ENCODE measurements around the gene PLAAT4. TPM values are rescaled to one million over a fixed set of nuclear protein-coding genes. Genes with fewer than 3 reads are reported as not detected.

The PLAAT4 gene
- total and polyA plus RNA-seq, 8 donors = 4.0 to 262 (median 88.0) TPM

DNA sequence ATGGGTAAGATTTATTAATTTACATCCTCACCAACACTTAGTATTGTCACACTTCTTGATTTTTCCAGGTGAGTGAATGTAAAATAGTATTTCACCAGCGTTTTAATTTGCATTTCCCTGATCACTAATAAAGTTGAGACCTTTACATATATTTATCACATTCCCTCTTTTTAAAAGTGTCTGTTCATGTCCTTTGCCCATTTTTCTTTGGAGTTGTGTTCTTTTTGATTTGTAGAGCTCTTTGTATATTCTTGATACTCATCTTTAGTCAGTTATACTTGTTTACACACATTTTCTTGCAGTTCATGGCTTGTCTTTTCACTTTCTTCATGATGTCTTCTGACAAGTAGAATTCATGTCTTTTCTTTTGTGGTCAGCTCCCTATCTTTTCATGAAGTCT is 43.5 kb upstream of the PLAAT4 start:
- no peak for DNase-seq
- WGBS, 5 donors = 93 to 98% (median 94%) methylated on average over 1 of the region's 1 CpG
- H3K4me1 ChIP-seq = peaks cover 22 to 55% (median 42%) of the 10 kb centered on the region in 4 donors
- no peaks in the 10 kb centered on the region for H3K9me3 ChIP-seq
- no peak overlapping the region for H3K27ac ChIP-seq
- H3K4me3 ChIP-seq = no peak overlapping the region
- H3K36me3 ChIP-seq = no peaks in the 10 kb centered on the region
- TF ChIP-seq POLR2AphosphoS5 (IDR thresholded peaks at IDR 0.05) (no peak), EP300 (IDR thresholded peaks at IDR 0.05) (no peak), POLR2A (IDR thresholded peaks at IDR 0.05) (no peak)
- TF ChIP-seq, protein P1, sequence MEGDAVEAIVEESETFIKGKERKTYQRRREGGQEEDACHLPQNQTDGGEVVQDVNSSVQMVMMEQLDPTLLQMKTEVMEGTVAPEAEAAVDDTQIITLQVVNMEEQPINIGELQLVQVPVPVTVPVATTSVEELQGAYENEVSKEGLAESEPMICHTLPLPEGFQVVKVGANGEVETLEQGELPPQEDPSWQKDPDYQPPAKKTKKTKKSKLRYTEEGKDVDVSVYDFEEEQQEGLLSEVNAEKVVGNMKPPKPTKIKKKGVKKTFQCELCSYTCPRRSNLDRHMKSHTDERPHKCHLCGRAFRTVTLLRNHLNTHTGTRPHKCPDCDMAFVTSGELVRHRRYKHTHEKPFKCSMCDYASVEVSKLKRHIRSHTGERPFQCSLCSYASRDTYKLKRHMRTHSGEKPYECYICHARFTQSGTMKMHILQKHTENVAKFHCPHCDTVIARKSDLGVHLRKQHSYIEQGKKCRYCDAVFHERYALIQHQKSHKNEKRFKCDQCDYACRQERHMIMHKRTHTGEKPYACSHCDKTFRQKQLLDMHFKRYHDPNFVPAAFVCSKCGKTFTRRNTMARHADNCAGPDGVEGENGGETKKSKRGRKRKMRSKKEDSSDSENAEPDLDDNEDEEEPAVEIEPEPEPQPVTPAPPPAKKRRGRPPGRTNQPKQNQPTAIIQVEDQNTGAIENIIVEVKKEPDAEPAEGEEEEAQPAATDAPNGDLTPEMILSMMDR (IDR thresholded peaks at IDR 0.05) = no peak
- intact Hi-C loops (cut with DNase I; ENCODE audit: low total_unique reads) = no loop called here
- H3K27me3 ChIP-seq = no peaks in the 10 kb centered on the region

DNA sequence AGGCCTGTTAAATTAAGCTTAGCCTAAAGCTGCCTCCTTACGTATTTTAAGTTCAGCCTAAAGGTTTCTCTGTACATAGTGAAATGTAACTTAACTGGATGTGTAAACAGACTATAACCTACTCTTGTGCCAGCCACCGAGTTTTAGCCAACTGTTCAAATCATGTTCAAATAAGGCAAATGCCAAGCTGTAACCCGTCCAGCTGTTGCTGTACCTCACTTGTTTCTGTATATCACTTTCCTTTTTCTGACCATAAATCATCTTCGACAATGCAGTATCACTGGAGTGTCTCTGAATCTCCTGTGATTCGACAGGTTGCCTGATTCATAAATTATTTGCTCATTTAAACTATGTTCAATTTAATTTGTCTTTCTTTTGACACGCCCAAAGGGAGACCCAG is 41.6 kb upstream of the PLAAT4 start:
- DNase-seq = peak in 1 of 2 donors; percentile 81
- intact Hi-C loops (cut with DNase I; ENCODE audit: low total_unique reads) = no loop called here
- Histone ChIP-seq H3K27me3 (no peaks in the 10 kb centered on the region), H3K27ac (peak overlapping the region in 4 of 5 donors; percentile 29 to 69 (median 66)), H3K36me3 (no peaks in the 10 kb centered on the region), H3K4me1 (peaks cover 22 to 40% (median 32%) of the 10 kb centered on the region in 4 donors), H3K9me3 (peaks cover 0 to 17% (median 4%) of the 10 kb centered on the region in 4 donors), H3K4me3 (no peak overlapping the region)
- no peak for TF ChIP-seq EP300 (IDR thresholded peaks at IDR 0.05)
- TF ChIP-seq POLR2AphosphoS5 (IDR thresholded peaks at IDR 0.05) = no peak
- no peak for TF ChIP-seq POLR2A (IDR thresholded peaks at IDR 0.05)
- TF ChIP-seq, protein P1 (IDR thresholded peaks at IDR 0.05) = no peak
- 35 to 61% (median 47%) methylated on average over 6 of the region's 6 CpGs for WGBS, 5 donors

DNA sequence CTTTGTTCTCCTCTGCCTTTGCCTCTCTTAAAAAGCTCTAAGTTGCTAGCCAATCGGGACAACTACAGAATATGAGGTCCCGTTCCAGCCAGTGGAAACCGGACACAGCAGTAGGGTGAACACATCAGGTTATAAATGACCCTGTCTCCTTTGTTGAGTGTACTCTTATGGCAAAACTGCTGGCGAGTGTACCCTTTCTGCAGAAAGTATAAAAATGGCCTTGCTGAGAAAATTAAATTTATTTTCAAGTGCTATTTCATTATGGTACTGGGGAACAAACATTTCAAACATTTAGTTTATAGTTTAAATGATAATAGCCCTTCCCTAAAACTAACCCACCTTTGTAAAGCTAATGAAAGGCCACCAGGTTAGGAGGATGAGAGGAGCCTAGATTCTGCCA is 36.7 kb upstream of the PLAAT4 start:
- Histone ChIP-seq H3K27ac (no peak overlapping the region), H3K36me3 (no peaks in the 10 kb centered on the region), H3K4me3 (no peak overlapping the region), H3K27me3 (no peaks in the 10 kb centered on the region), H3K9me3 (peaks cover 0 to 27% (median 13%) of the 10 kb centered on the region in 4 donors), H3K4me1 (peaks cover 2 to 34% (median 23%) of the 10 kb centered on the region in 4 donors)
- intact Hi-C loops (cut with DNase I; ENCODE audit: low total_unique reads) = no loop called here
- no peak for DNase-seq
- TF ChIP-seq EP300 (IDR thresholded peaks at IDR 0.05) = no peak
- no peak for TF ChIP-seq POLR2A (IDR thresholded peaks at IDR 0.05)
- TF ChIP-seq POLR2AphosphoS5 (IDR thresholded peaks at IDR 0.05) = no peak
- TF ChIP-seq, protein P1 (IDR thresholded peaks at IDR 0.05) = no peak
- 85 to 96% (median 93%) methylated on average over 4 of the region's 4 CpGs for WGBS, 5 donors

DNA sequence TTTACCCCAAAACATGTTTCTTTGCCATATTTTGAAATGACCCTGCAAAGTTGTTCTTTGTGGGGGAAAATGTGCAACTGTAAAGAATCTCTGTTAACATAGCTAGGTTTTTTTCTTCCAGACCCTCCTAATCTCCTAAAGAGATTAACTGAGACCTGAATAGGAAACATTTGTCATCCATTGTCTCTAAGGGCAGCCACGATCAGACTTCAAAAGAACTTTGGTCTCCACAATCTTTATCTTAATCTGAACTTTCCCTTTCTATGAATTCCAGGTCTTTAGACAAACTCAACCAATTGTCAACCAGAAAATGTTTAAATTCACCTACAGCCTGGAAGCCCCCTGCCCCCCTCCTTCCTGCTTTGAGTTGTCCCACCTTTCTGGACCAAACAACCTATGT is 35.4 kb upstream of the PLAAT4 start:
- no peak for DNase-seq
- H3K36me3 ChIP-seq = no peaks in the 10 kb centered on the region
- H3K4me1 ChIP-seq = peaks cover 13 to 40% (median 31%) of the 10 kb centered on the region in 4 donors
- peaks cover 0 to 27% (median 13%) of the 10 kb centered on the region in 4 donors for H3K9me3 ChIP-seq
- H3K4me3 ChIP-seq = no peak overlapping the region
- intact Hi-C loops (cut with DNase I; ENCODE audit: low total_unique reads) = no loop called here
- no peaks in the 10 kb centered on the region for H3K27me3 ChIP-seq
- TF ChIP-seq POLR2AphosphoS5 (IDR thresholded peaks at IDR 0.05) (no peak), POLR2A (IDR thresholded peaks at IDR 0.05) (no peak), EP300 (IDR thresholded peaks at IDR 0.05) (no peak)
- TF ChIP-seq, protein P1 (IDR thresholded peaks at IDR 0.05) = no peak
- WGBS, 5 donors = 33 to 59% (median 41%) methylated on average over 1 of the region's 1 CpG
- H3K27ac ChIP-seq = no peak overlapping the region

All from stomach (tissue), 9 donors.